GM23248 (cell line): Measurements from ENCODE around the gene ACP3.

Source experiments
- EZH2 ChIP-seq: fragments of 200-600 bp; sonication (generic); IDR thresholded peaks from 2 replicates; pipeline ENCODE4 v1.6.1; 2018; ENCODE audit warnings: antibody characterized with exemption, mild to moderate bottlenecking; ENCODE audit not compliant: insufficient read depth, poor library complexity, severe bottlenecking
- EZH2phosphoT487 ChIP-seq: fragments of 200-600 bp; sonication (generic); IDR thresholded peaks from 2 replicates; pipeline ENCODE4 v1.6.1; 2018; ENCODE audit warnings: antibody characterized with exemption, moderate library complexity, mild to moderate bottlenecking, low read depth; ENCODE audit not compliant: insufficient read depth

- TF ChIP-seq EZH2phosphoT487: no peak
- TF ChIP-seq EZH2: no peak
These were observed 48.3 kb upstream of the ACP3 start for GRCh38 chr3:132268956-132269355.
